K562 (cell line): ENCODE results near the gene MAN1B1. TPM values are rescaled to one million over a fixed set of nuclear protein-coding genes. Genes with fewer than 3 reads are reported as not detected.

ENCODE experiments used
- DPF2 ChIP-seq: fragments of 450-650 bp; IDR thresholded peaks from 2 replicates; pipeline ENCODE4 v1.6.1; 2016
- HDAC2 ChIP-seq: fragments of 450-650 bp; IDR thresholded peaks from 2 replicates; pipeline ENCODE4 v1.6.1; 2016; ENCODE audit warnings: mild to moderate bottlenecking
- LCOR ChIP-seq: sonication (generic); formaldehyde crosslinking; IDR thresholded peaks from 2 replicates; pipeline ENCODE4 v1.8.0; 2022; ENCODE audit warnings: mild to moderate bottlenecking, missing genetic modification reagents
- MCM2 ChIP-seq: fragments of 450-650 bp; IDR thresholded peaks from 2 replicates; pipeline ENCODE4 v1.6.1; 2017; ENCODE audit warnings: low read depth, mild to moderate bottlenecking
- MEF2D ChIP-seq: conservative IDR thresholded peaks from 2 replicates; pipeline ENCODE4 v1.6.1; 2016; ENCODE audit warnings: low read depth, missing genetic modification characterization, missing compliant biosample characterization
- MLLT1 ChIP-seq, 2 experiments: fragments of 450-650 bp; IDR thresholded peaks; 2 replicates each; pipeline ENCODE4 v1.6.1; 2016
- NKRF ChIP-seq: fragments of 450-650 bp; IDR thresholded peaks from 2 replicates; pipeline ENCODE4 v1.6.1; 2016; ENCODE audit warnings: borderline replicate concordance
- polyA plus RNA-seq, 8 experiments: library from polyadenylated mRNA; depleted of rRNA in 4 of 8; stranded (reverse) in 5 of 8; unstranded in 3 of 8; fragments of >200 nt; fragmentation: Nextera tagmentation in 2 of 8; fragmentation: Illumina TruSeq in 1 of 8; extraction: Ambion mirVana in 2 of 8; extraction: Trizol in 1 of 8; gene quantifications; 2 replicates each; pipeline versions ENCODE4 v1.2.1 to v1.2.3, GENCODE V29; 2011 to 2014; ENCODE audit warnings: inconsistent platforms in 1 of 8, missing spikeins in 1 of 8
- total RNA-seq, 7 experiments: library from RNA; depleted of rRNA in 6 of 7; stranded (reverse); fragments of >200 nt in 6 of 7; fragmentation: Illumina TruSeq in 2 of 7; extraction: Trizol in 2 of 7; gene quantifications; 2 replicates each; pipeline versions ENCODE4 v1.2.1 to v1.2.3, GENCODE V29; 2011 to 2021; ENCODE audit warnings: low replicate concordance in 1 of 7

Gene MAN1B1
- total and polyA plus RNA-seq, 9 of the 15 experiments (the other 6 are each of a cell fraction or from before 2014, with no cell fraction given): 0.55 to 36.6 (median 27.3) TPM

- TF ChIP-seq NKRF (no peak), HDAC2 (no peak), DPF2 (no peak), MCM2 (no peak), MLLT1 (IDR thresholded peaks at IDR 0.05) (no peak), MEF2D (no peak), LCOR (no peak)
These were observed 22.7 kb downstream of the MAN1B1 start (continued) for GRCh38 chr9:137109250-137110146.
